RWPE2 (cell line): ENCODE data around the gene BID.

Experiments
- ATAC-seq: fragments of 200-7000 bp; cut with Tn5 transposase; 3 replicates; pipeline ENCODE4 v1.9.1; 2021; ENCODE audit warnings: low read depth
- DNase-seq: peaks from one replicate; pipeline ENCODE4 v3.0.0-alpha.2; 2020; ENCODE audit warnings: low spot score
- H3K27ac ChIP-seq: fragments of 450-650 bp; 2 replicates; pipeline ENCODE4 v1.5.1; 2017; ENCODE audit warnings: mild to moderate bottlenecking; ENCODE audit not compliant: poor library complexity, severe bottlenecking
- H3K27me3 ChIP-seq: fragments of 250-450 bp; sonication (Bioruptor Pico); 2 replicates; pipeline ENCODE4 v1.5.1; 2021; ENCODE audit warnings: mild to moderate bottlenecking, moderate library complexity; ENCODE audit not compliant: insufficient read depth, poor library complexity, severe bottlenecking
- H3K36me3 ChIP-seq: fragments of 250-450 bp; sonication (Bioruptor Pico); 2 replicates; pipeline ENCODE4 v1.5.1; 2020; ENCODE audit warnings: low read depth, mild to moderate bottlenecking, moderate library complexity
- H3K4me1 ChIP-seq: fragments of 250-450 bp; sonication (Bioruptor Pico); 2 replicates; pipeline ENCODE4 v1.5.1; 2021; ENCODE audit warnings: mild to moderate bottlenecking, moderate library complexity; ENCODE audit not compliant: insufficient read depth, poor library complexity, severe bottlenecking
- H3K4me3 ChIP-seq: fragments of 250-450 bp; sonication (Bioruptor Pico); 2 replicates; pipeline ENCODE4 v1.5.1; 2021; ENCODE audit warnings: mild to moderate bottlenecking, moderate library complexity; ENCODE audit not compliant: severe bottlenecking
- H3K9me3 ChIP-seq: fragments of 250-450 bp; sonication (Bioruptor Pico); 2 replicates; pipeline ENCODE4 v1.5.1; 2021; ENCODE audit warnings: mild to moderate bottlenecking, moderate library complexity; ENCODE audit not compliant: severe bottlenecking
- CTCF ChIP-seq: fragments of 450-650 bp; IDR thresholded peaks from one replicate; pipeline ENCODE4 v1.5.1; 2017; ENCODE audit warnings: mild to moderate bottlenecking, moderate library complexity; ENCODE audit not compliant: poor library complexity, severe bottlenecking

Gene BID

GRCh38 chr22:17728786-17729185 lies 45.5 kb downstream of the BID start:
- no peak for TF ChIP-seq CTCF
- Histone ChIP-seq H3K27me3 (no peaks in the 10 kb centered on the region), H3K4me1 (no peaks in the 10 kb centered on the region), H3K4me3 (no peak overlapping the region), H3K36me3 (peaks cover 58% of the 10 kb centered on the region), H3K9me3 (no peaks in the 10 kb centered on the region), H3K27ac (no peak overlapping the region)
- DNase-seq (no peak), ATAC-seq (no peak)

- Histone ChIP-seq H3K9me3 (no peaks in the 10 kb centered on the region), H3K36me3 (peaks cover 47% of the 10 kb centered on the region), H3K27me3 (no peaks in the 10 kb centered on the region), H3K4me1 (no peaks in the 10 kb centered on the region), H3K4me3 (no peak overlapping the region), H3K27ac (no peak overlapping the region)
- no peak for TF ChIP-seq CTCF
- DNase-seq (no peak), ATAC-seq (no peak)
These were observed 47.1 kb downstream of the BID start for GRCh38 chr22:17726928-17727897.

GRCh38 chr22:17726006-17726927 lies 48.0 kb downstream of the BID start:
- DNase-seq (no peak), ATAC-seq (no peak)
- no peak overlapping the region for H3K27ac ChIP-seq
- no peaks in the 10 kb centered on the region for H3K27me3 ChIP-seq
- no peak overlapping the region for H3K4me3 ChIP-seq
- no peaks in the 10 kb centered on the region for H3K9me3 ChIP-seq
- no peaks in the 10 kb centered on the region for H3K4me1 ChIP-seq
- peaks cover 42% of the 10 kb centered on the region for H3K36me3 ChIP-seq
- no peak for TF ChIP-seq CTCF

DNA sequence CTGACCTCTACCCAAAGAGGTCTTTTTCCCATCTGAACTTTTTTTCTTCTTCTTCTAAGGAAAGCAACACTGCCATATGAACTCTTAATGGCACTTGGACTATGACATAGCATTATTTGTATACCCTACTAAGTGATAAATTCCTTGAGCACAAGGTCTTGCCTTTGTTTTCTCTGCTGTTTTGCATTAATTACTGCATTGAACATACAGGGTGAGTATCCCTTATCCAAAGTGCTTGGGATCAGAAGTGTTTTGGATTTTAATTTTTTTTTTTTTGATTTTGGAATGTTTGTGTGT lies 48.8 kb downstream of the BID start:
- TF ChIP-seq CTCF = no peak
- Histone ChIP-seq H3K27ac (no peak overlapping the region), H3K4me3 (no peak overlapping the region), H3K9me3 (no peaks in the 10 kb centered on the region), H3K27me3 (no peaks in the 10 kb centered on the region), H3K36me3 (peaks cover 39% of the 10 kb centered on the region), H3K4me1 (no peaks in the 10 kb centered on the region)
- no peak for ATAC-seq
- DNase-seq = no peak
